Stimulated activated CD4-positive, alpha-beta T cell treated with anti-CD3 and anti-CD28 coated beads, Interleukin-4, amount 100 ng/mL, for 48 hours (primary cell): Measurements from ENCODE around the gene KCNT2.

Experiments used
- DNase-seq, 2 donors: peaks; one replicate each; pipeline ENCODE4 v3.0.0-alpha.2; 2020; ENCODE audit warnings: low read depth in 2 of 2

KCNT2 gene

DNA sequence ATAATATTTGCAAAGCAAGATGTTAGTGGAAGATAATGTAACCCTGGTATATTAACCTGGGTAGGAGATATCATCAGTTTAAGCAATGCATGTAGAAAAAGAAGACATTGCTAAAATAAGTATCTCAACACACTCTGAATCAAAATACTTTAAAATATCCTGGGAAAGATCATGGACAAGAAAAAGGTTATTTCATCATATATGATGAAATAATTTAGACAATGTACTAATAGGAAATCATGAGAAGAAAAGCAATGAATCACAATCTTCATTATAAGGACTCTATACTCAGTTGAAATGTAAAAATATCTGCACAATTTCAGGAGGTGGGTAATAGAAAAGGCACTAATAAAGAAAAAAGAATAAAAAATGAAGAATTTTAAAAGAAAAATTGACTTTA is 158.8 kb downstream of the KCNT2 start:
- DNase-seq = no peak

DNA sequence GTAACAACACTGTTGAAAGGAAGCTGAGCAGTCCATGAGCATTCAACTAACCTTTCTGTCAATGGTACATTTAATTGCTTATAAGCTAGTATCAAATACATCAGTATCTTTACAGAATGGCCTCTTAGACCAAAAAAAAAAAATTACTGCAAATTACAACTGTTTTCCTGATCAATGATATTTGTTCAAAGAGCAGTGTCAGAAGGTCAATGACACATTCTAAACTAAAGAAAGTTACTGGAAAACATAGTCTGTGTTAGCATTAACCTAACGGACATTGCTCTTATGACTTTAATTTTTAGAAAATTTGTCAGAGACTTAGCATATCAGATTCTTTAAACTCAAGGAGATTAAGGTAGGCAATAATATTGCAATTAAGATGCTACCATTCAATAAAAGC is 162.5 kb downstream of the KCNT2 start:
- DNase-seq = no peak

DNA sequence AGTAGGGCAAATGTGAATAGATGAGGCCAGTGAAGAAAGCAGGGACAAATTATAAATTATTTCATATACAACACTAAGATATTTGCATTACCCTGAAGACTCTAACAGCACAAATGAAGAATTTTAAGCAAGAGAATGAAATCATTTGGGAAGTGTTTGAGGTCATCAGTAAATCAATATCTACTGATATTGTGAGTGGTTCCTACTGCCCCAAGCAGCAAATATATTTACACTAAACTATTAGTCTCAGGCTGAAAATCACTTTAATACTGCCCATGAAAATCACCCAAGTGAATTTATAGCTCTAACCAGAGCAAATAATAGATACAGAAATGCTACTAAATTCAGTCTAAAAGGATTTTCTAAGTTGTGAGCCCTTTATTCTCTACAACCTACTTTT is 163.6 kb downstream of the KCNT2 start:
- DNase-seq = no peak

DNA sequence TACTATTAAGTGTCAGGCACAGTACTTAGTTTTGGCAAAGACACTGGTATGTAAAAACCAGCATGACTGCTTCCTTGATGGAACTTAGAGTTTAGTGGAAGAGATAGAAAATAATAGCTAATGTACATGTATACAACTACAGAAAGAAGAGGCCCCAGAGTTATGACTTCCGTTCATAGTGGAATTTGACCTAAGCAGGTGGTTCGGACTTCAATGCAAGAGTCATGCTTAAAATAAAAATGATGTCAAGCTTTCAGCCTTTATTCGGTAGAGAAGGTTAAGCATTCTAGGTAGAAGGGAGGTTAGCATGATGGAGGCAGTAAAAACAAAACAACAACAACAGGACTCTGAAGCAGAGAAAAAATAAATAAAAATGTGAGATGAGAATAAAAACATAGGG is 165.9 kb downstream of the KCNT2 start:
- DNase-seq = no peak

DNA sequence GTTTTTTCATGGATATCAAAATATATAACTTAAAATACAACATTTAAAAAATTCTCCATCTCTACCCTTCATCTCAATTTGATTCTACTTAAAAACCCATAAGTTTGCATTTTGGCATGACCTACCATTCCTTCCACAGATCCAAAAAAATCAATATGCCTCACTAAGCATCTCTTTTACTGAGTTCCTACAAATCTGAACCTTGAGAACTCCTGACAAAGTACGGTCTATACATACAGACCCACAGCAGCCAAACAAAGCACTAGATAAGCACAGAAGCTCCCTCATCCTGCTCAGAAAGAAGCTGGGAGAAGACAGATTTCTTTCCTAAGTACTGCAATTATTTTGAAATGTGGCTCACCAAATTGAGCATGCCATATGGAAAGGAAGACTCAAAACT is 167.5 kb downstream of the KCNT2 start:
- DNase-seq = no peak

DNA sequence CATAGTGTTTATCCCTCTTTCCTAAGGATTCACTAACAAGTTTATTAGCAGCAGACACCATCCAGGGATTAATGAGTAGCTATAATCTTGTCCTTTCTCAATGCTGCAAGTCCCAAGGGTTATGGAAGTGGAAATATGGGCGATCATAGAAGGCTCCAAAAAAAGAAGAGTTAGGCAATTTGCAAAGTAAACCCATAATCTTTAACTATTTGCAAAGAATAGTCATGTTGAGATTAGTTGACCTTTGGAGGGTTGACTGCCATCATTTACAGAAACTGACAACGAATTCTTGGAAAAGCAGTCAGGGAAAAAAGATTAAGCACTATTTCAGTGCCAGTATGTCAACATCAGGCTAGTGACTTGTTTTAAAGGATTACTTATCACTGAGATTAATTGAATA is 169.9 kb downstream of the KCNT2 start:
- DNase-seq = no peak

DNA sequence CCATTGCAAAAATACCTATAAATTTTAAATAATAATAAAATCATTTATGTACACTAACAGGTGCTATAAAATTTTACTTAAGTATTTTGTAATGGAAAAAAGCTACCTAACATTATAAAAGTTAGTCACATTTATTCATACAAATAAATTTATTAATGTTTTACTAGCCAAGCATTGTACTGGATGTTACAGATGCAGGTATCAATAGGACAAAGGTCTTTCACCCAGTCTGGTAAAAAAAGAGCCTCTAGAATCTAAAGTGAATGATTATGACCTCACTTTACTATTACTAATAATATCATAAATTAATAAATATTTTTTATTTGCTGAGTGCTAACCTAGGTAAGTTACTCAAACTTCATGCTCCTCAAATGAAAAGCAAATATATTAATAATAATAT is 170.6 kb downstream of the KCNT2 start:
- no peak for DNase-seq

DNA sequence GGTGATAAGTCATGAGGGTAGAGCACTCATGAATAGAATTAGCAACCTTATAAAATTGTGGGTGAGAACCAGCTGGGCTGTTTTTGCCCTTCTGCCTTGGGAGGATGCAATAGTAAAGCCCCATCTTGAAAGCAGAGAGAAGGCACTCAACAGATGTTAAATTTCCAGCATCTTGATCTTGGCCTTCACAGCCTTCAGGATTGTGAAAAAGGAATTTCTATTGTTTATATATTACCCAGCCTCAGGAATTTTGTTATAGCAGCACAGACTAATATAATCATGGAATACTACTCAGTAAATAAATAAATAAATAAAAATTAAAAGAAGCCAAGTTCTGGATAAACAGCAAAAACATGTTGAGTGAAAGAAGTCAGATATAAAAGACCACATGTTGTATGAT is 175.2 kb downstream of the KCNT2 start:
- DNase-seq = no peak

DNA sequence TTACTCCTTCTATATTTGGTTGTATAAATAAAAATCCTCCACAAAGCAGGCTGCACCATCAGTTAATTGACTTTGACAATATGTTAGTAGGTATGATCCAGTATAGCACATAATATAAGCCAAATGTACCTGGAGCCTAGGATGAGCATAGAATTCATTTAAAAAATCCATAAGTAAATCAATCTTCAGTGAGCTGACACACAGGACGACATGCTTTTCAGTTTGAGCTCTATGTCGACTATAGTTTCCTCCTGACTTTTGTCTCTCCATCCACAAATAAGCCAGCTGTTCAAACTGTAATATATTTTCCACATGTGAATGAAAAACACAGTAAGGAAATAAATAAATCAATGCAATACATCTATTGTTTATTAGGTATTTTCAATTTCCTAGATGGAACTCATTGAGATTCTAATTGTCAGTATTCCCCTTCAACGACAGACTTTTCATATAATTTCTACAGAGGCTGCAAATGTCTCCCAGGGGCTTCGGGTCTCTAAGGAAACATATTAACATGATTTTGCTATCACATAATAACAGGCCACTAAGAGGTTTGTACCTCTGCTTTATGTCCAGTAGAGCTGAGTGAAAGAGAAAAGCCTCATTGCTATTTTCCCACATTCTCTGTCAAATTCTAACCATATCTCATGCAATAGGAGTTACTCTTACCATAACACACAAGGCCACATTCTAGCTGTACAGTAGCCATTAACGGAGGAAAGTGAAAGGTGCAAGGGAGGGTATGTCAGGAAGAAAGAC is 180.1 kb downstream of the KCNT2 start:
- DNase-seq = no peak

DNA sequence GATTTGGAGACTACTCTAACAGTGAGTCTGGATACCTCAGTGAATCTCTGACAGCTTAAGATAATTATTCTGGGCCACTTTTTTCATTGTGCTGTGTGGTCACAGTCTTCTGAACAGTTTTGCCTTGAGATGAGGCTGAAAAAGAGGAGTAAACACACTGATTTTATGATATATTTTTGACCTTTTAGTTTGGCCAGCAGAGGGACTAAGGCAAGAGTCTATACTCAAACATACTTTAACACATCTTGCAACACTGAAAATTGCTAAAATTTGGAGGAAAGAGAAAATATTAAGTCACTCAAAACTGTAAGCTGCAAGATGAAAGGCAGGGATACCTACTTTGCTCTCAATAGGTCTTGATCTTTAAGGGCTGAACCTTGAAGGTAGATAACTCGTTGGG is 182.7 kb downstream of the KCNT2 start:
- DNase-seq = no peak

DNA sequence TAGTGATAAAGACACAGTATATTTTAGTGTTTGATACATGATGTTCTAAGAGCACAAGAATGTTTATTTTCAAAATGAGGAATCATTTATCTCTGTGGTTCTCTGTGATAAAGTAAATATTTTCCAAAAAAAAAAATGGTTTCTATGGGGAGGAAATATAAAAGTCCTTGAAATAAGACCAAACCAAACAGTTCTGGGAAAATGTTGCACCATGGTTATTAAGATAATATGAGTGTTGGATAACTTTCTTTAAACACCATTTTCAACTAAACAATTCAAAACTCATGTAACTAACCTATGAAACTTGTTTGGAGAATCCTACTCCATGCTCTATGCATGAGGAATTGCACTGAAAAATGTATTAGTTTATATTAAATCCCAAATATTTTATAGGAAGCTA is 184.6 kb downstream of the KCNT2 start:
- DNase-seq = no peak

DNA sequence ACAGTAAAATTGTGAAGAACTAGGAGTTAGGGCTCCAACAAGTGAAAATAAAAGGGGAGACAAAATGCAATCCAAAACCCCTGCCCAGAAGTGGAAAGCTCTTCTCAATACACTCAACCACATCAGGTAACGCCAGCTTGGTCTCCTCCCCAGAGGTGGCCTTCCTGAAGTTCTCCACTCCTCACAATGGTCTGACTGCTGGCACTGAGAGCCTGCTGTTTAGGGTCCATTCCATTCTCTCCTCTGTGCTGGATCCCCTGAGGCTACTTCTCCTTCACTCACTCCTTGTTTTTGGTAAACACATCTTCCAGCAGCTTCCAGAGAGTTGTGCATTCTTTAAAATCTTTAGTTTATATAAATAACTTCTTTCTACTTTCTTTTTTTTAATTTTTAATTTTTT is 189.5 kb downstream of the KCNT2 start:
- DNase-seq = no peak

DNA sequence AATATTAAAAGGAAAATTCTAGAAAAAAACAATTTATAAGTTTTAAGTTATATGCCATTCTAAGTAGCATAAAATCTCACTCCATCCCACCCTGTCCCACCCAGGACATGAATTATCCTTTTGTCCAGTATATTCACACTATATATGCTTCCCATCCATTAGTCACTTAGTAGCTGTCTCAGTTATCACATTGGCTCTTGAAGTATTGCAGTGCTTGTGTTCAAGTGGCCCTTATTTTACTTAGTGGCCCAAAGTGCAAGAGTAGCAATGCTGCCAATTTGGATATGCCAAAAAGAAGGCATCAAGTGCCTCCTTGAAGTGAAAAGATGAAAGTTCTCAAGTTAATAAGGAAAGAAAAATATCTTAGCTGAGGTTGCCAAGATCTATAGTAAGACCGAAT is 192.3 kb downstream of the KCNT2 start:
- DNase-seq = no peak

DNA sequence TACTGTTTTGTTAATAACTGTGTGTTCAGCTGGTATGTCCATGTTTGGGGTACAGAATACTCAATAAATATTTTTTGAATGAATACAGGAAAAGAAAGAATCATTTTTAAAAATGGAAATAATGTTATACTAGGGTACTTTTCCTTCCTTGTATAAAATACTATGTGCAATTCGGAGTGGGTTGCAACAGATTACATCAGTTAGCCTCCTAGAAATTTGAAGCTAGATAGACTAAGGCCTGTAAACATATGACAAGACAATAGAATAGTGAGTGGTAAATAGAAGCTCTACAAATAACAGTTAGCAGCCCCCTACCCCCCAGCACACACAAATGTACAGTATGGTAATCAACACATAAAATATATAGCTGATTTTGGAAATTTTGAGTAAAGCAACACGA is 195.9 kb downstream of the KCNT2 start:
- DNase-seq = no peak

DNA sequence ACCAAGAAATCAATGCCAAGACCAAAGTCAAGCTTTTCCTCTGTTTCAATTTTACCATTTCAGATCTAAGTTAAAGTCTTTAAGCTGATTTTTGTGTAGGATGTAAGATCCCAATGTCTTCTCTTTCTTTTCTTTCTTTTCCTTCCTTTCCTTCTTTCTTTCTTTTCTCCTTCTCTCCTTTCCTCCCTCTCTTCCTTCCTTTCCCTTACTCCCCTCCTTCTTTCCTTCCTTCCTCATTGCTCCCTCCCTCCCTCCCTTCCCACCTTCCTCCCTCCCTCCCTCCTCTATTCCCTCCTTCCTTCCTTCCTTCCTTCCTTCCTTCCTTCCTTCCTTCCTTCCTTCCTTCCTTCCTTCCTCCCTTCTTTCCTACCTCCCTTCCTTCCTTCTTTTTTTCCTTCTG is 197.5 kb downstream of the KCNT2 start:
- no peak for DNase-seq

DNA sequence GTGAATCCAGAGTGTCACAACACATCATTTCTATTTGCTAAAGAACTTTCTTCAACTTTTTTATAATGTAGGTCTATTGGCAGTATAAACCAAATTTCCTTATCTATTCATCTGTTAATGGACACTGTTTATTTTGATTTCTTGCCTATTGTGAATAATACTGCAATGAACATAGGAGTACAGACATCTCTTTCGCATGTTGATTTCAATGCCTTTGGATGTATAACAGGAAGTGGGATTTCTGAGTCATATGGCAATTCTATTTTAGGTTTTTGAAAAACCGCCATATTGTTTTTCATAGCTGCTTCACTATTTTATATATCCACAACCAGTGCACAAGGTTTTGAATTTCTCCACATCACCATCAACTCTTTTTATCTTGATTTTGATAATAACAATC is 198.7 kb downstream of the KCNT2 start:
- DNase-seq = no peak

DNA sequence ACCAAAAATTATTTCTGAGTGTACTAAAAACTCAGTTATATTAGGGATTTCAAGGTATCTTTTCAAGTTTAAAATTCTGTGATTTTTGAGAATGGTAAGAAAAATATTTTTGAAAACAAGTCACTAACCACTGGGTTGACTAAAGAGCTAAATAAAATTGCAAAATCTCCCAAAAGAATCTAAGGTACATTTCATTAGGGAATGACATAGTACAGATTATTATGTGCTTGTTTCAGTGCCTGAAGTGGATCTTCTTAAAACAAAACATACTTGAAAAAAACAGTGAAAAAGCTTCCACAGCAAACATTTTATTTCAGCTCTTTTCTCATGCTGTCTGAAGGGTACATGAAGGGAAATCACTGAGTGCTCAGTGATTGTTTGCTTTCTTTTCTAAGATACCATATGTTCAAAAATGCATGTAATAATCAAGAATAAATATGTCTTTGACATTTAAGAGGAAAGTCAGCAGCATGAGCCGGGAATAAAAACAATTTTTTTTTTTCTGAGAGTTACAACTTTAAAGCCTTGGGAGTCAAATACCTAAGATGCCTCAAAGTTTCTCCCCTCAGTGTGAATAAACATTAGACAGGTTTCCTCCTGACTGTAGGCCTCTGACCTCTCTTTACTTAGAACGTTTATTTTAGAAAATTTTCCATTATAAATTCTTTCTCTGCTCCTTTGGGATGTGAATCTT is 200.7 kb downstream of the KCNT2 start:
- no peak for DNase-seq

DNA sequence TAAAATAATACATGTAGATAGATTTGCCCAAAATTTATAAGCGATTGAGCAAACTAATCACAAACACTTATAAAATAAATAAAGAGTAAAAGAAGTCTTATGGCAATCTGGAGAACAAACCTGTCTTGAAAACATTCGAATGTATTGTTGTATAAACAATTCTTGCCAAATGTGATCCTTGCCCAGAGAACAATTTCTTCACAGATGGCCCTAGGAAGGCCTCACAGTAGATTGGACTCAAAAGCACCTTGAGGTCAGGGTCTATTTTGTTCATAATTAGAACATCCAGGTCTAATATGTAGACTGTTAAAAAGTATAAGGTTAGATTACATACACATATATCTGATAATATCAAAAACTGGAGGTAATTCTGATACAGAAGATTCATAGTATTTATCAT is 202.4 kb downstream of the KCNT2 start:
- DNase-seq = no peak

DNA sequence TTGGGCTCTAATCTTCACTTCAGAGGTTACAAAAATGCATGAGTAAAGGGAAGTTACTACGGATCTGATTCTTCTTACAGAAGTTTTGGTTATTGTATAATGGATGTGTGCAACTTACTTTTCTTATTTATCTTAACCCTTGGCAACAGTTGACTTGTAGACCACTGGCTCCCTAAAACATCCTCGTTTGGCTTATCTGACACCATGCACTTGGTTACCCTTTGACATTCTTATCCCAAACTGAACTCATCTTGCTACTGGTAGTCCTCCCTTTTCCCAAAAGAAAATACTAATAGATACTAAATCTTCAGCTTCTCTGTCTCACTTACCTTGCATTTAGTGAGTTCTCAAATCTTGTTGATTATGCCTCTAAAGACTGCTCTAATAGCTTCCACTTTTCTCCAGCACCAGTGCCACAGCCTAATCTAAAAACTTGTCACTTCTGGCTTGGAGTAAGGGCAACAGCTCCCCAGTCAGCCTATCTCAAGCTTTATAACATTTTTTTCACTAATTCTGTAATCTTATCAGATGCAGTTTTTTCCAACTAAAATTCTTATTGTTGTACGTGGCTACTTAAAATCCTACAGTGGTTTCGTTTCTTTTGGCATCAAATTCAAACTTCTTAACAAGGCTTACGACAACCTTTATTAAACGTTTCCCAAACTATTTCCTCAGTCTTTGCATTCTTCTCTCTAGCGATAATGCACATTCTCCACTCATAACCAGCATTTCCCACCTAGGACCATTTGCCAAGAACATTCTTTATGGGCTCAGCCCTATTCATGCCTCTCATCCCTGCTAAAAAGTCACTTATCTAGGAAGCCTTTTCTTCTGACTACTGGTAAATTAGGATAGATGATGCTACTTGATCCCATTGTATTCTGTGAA is 204.2 kb downstream of the KCNT2 start:
- DNase-seq = no peak

DNA sequence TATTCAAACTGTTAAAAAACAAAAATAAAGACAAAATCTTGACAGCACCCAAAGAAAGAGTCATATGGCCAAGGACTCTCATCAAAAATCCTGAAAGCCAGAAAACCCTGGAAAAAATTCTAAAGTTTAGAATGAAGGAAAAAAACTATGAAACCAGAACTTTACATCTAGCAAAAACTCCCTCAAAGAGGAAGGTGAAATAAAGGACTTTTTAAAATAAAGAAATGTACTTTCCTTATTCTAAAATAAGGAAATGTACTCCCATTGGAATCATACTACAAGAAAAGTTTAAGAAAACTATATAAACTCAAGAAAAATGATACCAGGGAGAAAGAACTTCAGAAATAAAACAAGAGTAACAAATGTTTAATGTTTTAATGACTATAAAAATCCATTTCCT is 206.3 kb downstream of the KCNT2 start:
- no peak for DNase-seq

DNA sequence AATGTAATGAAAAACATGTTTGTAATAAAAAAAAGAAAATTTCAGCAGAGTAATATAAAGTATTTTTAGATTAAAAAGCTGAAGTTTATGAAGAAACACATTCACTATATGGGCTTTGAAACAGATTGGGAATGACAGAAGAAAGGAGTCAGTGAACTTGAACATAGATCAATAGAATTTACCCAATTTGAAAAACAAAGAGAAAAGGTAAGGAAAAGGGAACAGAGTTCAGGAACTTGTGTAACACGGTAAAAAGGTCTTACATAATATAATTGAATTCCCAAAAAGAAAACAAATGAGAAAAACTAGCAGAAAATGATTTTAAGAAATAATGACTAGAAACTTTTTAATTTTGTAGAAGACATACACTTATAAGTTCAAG is 206.8 kb downstream of the KCNT2 start:
- no peak for DNase-seq

DNA sequence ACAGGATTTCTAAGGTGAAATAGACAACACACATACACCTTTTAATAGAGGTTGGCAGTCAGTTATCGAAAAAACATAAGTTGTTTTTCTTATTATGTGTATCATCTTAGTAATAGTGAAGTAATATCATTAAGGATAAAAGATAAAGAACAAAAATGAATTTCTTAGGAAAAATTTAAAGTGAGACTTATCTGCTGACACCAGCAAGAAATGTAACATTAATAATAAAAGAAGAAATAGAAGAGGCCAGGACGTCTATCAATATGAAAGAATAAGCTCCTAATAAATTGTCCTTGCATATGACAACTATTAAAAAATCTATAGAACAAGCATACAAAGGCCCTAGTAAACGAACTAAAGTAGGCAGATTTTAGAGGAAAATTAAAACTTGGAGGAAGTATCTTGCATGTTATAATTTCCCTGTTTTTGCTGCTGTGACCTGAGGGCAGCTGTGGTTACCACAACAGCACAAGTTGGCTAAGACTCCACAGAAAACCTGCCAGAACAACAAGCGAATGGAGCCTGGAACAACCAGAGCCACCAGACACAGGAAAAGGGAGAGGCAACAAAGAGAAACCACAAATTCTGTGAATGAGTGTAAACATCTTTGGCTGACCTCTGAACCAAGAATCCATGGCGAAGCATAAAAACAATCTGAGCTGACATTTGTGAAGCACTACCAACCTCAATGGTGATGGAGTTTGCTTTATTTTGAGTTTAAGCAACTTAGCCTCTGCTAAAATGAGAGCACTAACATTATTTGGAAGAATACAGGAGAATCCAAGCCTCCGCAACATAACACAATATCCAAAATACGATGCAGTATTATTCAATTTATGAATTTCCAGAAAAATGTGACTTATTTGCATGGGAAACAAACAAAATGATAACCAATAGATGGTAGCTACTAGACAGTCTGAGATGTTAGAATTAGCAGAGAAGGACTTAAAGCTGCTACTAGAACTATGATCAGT is 207.5 kb downstream of the KCNT2 start:
- DNase-seq = no peak
